Endothelial cell of umbilical vein (primary cell): ENCODE results near the gene TENT5C. TPM values are rescaled to one million over a fixed set of nuclear protein-coding genes. Genes with fewer than 3 reads are reported as not detected.

ENCODE experiments used
- BruUV-seq: library from RNA; stranded (reverse); fragments of 400-500 nt; replicated peaks from 2 replicates; lab custom pipeline; 2021; lab: Mats Ljungman, UMichigan
- CTCF ChIA-PET: fragments of 300-600, 350-600 bp; sonication (Branson Sonifier 250); formaldehyde crosslinking; loops from one replicate; lab custom pipeline; 2021; ENCODE audit warnings: antibody characterized with exemption, inconsistent platforms; lab: Charles Lee
- POLR2A ChIA-PET: fragments of 300-600, 350-600 bp; sonication (Branson Sonifier 250); formaldehyde crosslinking; loops from one replicate; lab custom pipeline; 2021; ENCODE audit warnings: antibody characterized with exemption, inconsistent platforms; lab: Charles Lee
- DNase-seq: peaks from one replicate; pipeline ENCODE4 v3.0.0-alpha.2; 2011; ENCODE audit warnings: low read depth, low spot score
- FAIRE-seq: peaks from 2 replicates; lab custom pipeline; 2011; peaks lifted over from hg19 to GRCh38; lab: Jason Lieb, UNC
- H2AFZ ChIP-seq: 2 replicates; pipeline ENCODE4 v1.6.0; 2012; ENCODE audit warnings: low read depth, low read length, control low read depth, inconsistent platforms
- H3K27ac ChIP-seq: 2 replicates; pipeline ENCODE4 v1.5.1; 2011; ENCODE audit warnings: low read depth, mild to moderate bottlenecking, control low read depth, low read length, moderate library complexity; ENCODE audit not compliant: insufficient read depth
- H3K27me3 ChIP-seq, 2 experiments: 2 replicates each; pipeline versions ENCODE4 v1.6.0 to v1.6.1; 2011; ENCODE audit warnings: low read length in 2 of 2, mixed read lengths in 1 of 2; ENCODE audit not compliant: control insufficient read depth in 2 of 2, insufficient read depth in 2 of 2
- H3K36me3 ChIP-seq, 2 experiments: 2 replicates in 1 of 2; 3 replicates in 1 of 2; pipeline ENCODE4 v1.5.1; 2011; ENCODE audit warnings: low read length in 2 of 2, mild to moderate bottlenecking in 1 of 2, moderate library complexity in 1 of 2; ENCODE audit not compliant: control insufficient read depth in 2 of 2, insufficient read depth in 2 of 2; ENCODE audit errors: extremely low read depth in 1 of 2
- H3K4me1 ChIP-seq: 3 replicates; pipeline ENCODE4 v1.5.1; 2011; ENCODE audit warnings: mild to moderate bottlenecking, low read length; ENCODE audit not compliant: control insufficient read depth, insufficient read depth; ENCODE audit errors: extremely low read depth
- H3K4me2 ChIP-seq: 2 replicates; pipeline ENCODE4 v1.6.1; 2011; ENCODE audit warnings: low read length, control low read depth, mixed read lengths; ENCODE audit not compliant: insufficient read depth
- H3K4me3 ChIP-seq, 3 experiments: fragments of 200-600 bp in 1 of 3; sonication (generic), shearing (Covaris generic) in 1 of 3; replicated peaks in 1 of 3; 2 replicates each; pipeline ENCODE4 v1.5.1; 2011 to 2016; ENCODE audit warnings: control low read depth in 3 of 3, low read length in 3 of 3, mild to moderate bottlenecking in 2 of 3, inconsistent platforms in 1 of 3, low read depth in 1 of 3, moderate library complexity in 1 of 3; ENCODE audit not compliant: insufficient read depth in 1 of 3
- H3K79me2 ChIP-seq: 2 replicates; pipeline ENCODE4 v1.6.0; 2012; ENCODE audit warnings: low read length, inconsistent platforms; ENCODE audit not compliant: control insufficient read depth, insufficient read depth
- H3K9ac ChIP-seq: replicated peaks from 2 replicates; pipeline ENCODE3; 2011; ENCODE audit warnings: low read length, control low read depth; ENCODE audit not compliant: insufficient read depth; ENCODE audit errors: extremely low read depth
- H3K9me1 ChIP-seq: replicated peaks from 3 replicates; pipeline ENCODE4 v1.6.0; 2011; ENCODE audit warnings: mild to moderate bottlenecking, low read length; ENCODE audit not compliant: control insufficient read depth, insufficient read depth; ENCODE audit errors: extremely low read depth
- H3K9me3 ChIP-seq: replicated peaks from 2 replicates; pipeline ENCODE4 v1.5.1; 2012; ENCODE audit warnings: low read length, inconsistent platforms; ENCODE audit not compliant: control insufficient read depth, insufficient read depth
- H4K20me1 ChIP-seq: replicated peaks from 2 replicates; pipeline ENCODE3; 2011; ENCODE audit warnings: mild to moderate bottlenecking, low read length; ENCODE audit not compliant: control insufficient read depth, insufficient read depth; ENCODE audit errors: extremely low read depth
- EZH2 ChIP-seq: IDR thresholded peaks from 2 replicates; pipeline ENCODE4 v1.6.1; 2012; ENCODE audit warnings: borderline replicate concordance, low read depth, mild to moderate bottlenecking, moderate library complexity, low read length, inconsistent platforms; ENCODE audit not compliant: severe bottlenecking
- FOS ChIP-seq: IDR thresholded peaks from 2 replicates; pipeline ENCODE4 v1.6.1; 2011; ENCODE audit warnings: mild to moderate bottlenecking, low read length, moderate library complexity, borderline replicate concordance; ENCODE audit not compliant: insufficient read depth
- GATA2 ChIP-seq: IDR thresholded peaks from 2 replicates; pipeline ENCODE4 v1.7.0; 2011; ENCODE audit warnings: low read depth, mild to moderate bottlenecking, moderate library complexity, mixed read lengths, low read length; ENCODE audit not compliant: insufficient read length, insufficient read depth
- JUN ChIP-seq: IDR thresholded peaks from 2 replicates; pipeline ENCODE4 v1.6.1; 2011; ENCODE audit warnings: borderline replicate concordance, low read depth; ENCODE audit not compliant: insufficient read length, insufficient read depth
- MYC ChIP-seq: IDR thresholded peaks from one replicate; pipeline ENCODE4 v1.6.1; 2011; ENCODE audit warnings: mild to moderate bottlenecking, low read depth, low read length
- POLR2A ChIP-seq: IDR thresholded peaks from 2 replicates; pipeline ENCODE4 v1.6.1; 2012; ENCODE audit warnings: low read depth, mild to moderate bottlenecking, control low read depth, low read length
- POLR2AphosphoS5 ChIP-seq: IDR thresholded peaks from 2 replicates; pipeline ENCODE4 v1.6.1; 2012; ENCODE audit warnings: low read depth, mild to moderate bottlenecking, control low read depth, low read length, moderate library complexity; ENCODE audit not compliant: insufficient read depth
- dilution Hi-C: fragments of 300-500 bp; cut with MboI; formaldehyde crosslinking; loops from one replicate; pipeline ENCODE4 v1.15.0; 2019; ENCODE audit warnings: low sequenced_read_pairs; ENCODE audit not compliant: extremely low pct_ligation_motif_present
- intact Hi-C: fragments of 100-400 bp; cut with micrococcal nuclease; formaldehyde crosslinking; loops from one replicate; pipeline ENCODE4 v1.10.0; 2022
- polyA plus RNA-seq, 4 experiments: library from polyadenylated mRNA; depleted of rRNA in 3 of 4; stranded (reverse) in 3 of 4; unstranded in 1 of 4; fragments of >200 nt; gene quantifications; 2 replicates each; pipeline versions ENCODE4 v1.2.1 to v1.2.3, GENCODE V29; 2011 to 2012; ENCODE audit warnings: missing spikeins in 1 of 4
- total RNA-seq: library from RNA; stranded (reverse); gene quantifications from 2 replicates; pipeline ENCODE4 v1.2.3, GENCODE V29; 2021
- TF ChIP-seq, protein P1 (sequence below), 2 donors: IDR thresholded peaks; 1 replicate in 1 of 2; 2 replicates in 1 of 2; pipeline ENCODE4 v1.5.1; 2011; ENCODE audit warnings: low read length in 2 of 2, mild to moderate bottlenecking in 2 of 2, moderate library complexity in 2 of 2, control low read depth in 1 of 2, inconsistent platforms in 1 of 2, low read depth in 1 of 2; ENCODE audit not compliant: insufficient read depth in 1 of 2; ENCODE audit errors: extremely low read depth in 1 of 2
- TF ChIP-seq, protein P2 (sequence below): IDR thresholded peaks from 2 replicates; pipeline ENCODE4 v1.6.1; 2011; ENCODE audit not compliant: insufficient read depth, insufficient read length

The TENT5C gene
- total and polyA plus RNA-seq, 2 donors (not counting 3 experiments of a cell fraction or from before 2014, with no cell fraction given) = 0.06 to 0.22 TPM

DNA sequence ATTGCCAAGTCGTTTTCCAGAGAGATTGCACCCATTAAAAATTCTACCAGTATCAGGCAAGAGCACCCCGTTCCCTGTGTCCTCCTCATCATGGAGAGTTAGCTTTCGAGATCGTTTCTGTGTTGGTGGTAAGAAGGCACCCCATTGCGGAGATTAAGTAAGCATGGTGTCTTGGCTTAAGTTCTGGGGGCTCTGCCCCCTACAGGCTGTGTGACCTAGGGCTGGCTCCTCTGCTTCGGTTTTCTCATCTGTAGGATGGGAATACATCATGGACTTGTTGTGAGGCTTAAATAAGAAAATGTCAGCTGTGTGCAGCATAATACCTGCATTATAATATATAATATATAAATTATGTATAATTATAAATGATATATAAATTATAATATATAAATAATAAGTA is 36.8 kb upstream of the TENT5C start:
- no peak overlapping the region for H2AFZ ChIP-seq
- no peaks in the 10 kb centered on the region for H3K36me3 ChIP-seq
- intact Hi-C loops (no loop called here), dilution Hi-C loops (no loop called here)
- H3K79me2 ChIP-seq = no peaks in the 10 kb centered on the region
- FAIRE-seq (no peak), DNase-seq (no peak)
- H3K9me3 ChIP-seq = no peaks in the 10 kb centered on the region
- H3K27me3 ChIP-seq = peaks cover 3 to 4% of the 10 kb centered on the region in 2 experiments
- no peak overlapping the region for H3K27ac ChIP-seq
- no peak overlapping the region for H3K9ac ChIP-seq
- H3K9me1 ChIP-seq = no peaks in the 10 kb centered on the region
- H3K4me2 ChIP-seq = no peak overlapping the region
- no peaks in the 10 kb centered on the region for H3K4me1 ChIP-seq
- no peaks in the 10 kb centered on the region for H4K20me1 ChIP-seq
- ChIA-PET POLR2A (no interaction called here), CTCF (interaction anchor here (1.1 to 1.2 kb wide), 2 partner anchors 186 to 189 kb away, joined by 4 to 7 read pairs; no protein-coding TSS in a partner anchor)
- TF ChIP-seq, protein P1, sequence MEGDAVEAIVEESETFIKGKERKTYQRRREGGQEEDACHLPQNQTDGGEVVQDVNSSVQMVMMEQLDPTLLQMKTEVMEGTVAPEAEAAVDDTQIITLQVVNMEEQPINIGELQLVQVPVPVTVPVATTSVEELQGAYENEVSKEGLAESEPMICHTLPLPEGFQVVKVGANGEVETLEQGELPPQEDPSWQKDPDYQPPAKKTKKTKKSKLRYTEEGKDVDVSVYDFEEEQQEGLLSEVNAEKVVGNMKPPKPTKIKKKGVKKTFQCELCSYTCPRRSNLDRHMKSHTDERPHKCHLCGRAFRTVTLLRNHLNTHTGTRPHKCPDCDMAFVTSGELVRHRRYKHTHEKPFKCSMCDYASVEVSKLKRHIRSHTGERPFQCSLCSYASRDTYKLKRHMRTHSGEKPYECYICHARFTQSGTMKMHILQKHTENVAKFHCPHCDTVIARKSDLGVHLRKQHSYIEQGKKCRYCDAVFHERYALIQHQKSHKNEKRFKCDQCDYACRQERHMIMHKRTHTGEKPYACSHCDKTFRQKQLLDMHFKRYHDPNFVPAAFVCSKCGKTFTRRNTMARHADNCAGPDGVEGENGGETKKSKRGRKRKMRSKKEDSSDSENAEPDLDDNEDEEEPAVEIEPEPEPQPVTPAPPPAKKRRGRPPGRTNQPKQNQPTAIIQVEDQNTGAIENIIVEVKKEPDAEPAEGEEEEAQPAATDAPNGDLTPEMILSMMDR (IDR thresholded peaks at IDR 0.05; ENCODE audit: extremely low read depth in 1 of 2, insufficient read depth in 1 of 2, low read depth in 1 of 2, low read length in 2 of 2) = no peak
- TF ChIP-seq GATA2 (no peak), EZH2 (no peak), POLR2AphosphoS5 (no peak), JUN (no peak), FOS (no peak), MYC (no peak), POLR2A (no peak)
- TF ChIP-seq, protein P2, sequence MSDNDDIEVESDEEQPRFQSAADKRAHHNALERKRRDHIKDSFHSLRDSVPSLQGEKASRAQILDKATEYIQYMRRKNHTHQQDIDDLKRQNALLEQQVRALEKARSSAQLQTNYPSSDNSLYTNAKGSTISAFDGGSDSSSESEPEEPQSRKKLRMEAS = no peak
- H3K4me3 ChIP-seq = no peak overlapping the region
- BruUV-seq = no TSS peak
